GM19351 (cell line): ENCODE results near the gene BPIFB3.
"Not testable (repeated sequence)": the region's sequence is repeated elsewhere in the genome, so short reads cannot be mapped to it uniquely, and the experiment has no call there.

ENCODE experiments used
- ATAC-seq: cut with Tn5 transposase; IDR thresholded peaks from one replicate; pipeline ENCODE4 v1.9.1; 2021; ENCODE audit warnings: mild to moderate bottlenecking, moderate library complexity; ENCODE audit not compliant: unreplicated experiment

BPIFB3 gene

GRCh38 chr20:33112547-33113386 is 59.1 kb downstream of the BPIFB3 start:
- no peak for ATAC-seq

DNA sequence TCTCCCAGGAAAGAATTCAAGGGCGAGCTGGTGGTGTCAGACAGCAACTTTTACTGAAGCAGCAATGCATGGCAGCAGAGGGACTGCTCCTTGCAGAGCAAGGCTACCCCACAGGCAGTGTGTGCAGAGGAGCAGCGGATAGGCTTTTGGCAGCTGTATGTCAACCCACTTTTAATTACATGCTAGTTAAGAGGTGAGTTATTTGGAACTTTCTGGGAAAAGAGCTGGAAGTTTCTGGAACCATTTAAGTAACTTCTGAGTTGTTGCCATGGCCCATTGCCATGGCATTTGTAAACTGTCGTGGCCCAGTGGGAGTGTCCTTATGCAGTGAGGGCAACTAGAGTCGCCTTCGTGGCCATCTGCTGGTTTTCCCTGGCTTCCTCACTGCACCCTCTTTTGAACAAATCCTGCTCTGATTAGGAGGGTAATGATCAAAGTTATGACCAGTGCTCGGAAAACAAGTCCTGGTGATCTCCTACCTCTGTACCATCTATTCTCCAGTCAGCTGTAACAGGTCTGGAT is 59.7 kb downstream of the BPIFB3 start:
- ATAC-seq: no peak

GRCh38 chr20:33115501-33115900 is 61.8 kb downstream of the BPIFB3 start:
- not testable (repeated sequence) for ATAC-seq

GRCh38 chr20:33119725-33120720 is 66.3 kb downstream of the BPIFB3 start:
- peak; percentile 58 for ATAC-seq

- no peak for ATAC-seq
These were observed 67.2 kb downstream of the BPIFB3 start for GRCh38 chr20:33120934-33121333.

DNA sequence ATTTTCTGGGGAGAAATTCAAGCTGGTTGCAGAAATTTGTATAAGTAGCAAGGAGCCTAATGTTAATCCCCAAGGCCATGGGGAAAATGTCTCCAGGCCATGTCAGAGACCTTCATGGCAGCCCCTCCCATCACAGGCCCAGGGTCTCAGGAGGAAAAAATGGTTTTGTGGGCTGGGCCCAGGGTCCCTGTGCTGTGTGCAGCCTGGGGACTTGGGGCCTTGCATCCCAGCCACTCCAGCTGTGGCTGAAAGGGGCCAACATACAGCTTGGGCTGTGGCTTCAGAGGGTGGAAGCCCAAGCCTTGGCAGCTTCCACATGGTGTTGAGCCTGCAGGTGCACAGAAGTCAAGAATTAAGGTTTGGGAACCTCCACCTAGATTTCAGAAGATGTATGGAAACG is 68.6 kb downstream of the BPIFB3 start:
- not testable (repeated sequence) for ATAC-seq
